SK-N-SH treated with all-trans-retinoic acid at 6 μM for 48 hours (cell line): Measurements from ENCODE around the gene NFIA.

ENCODE experiments used
- ATAC-seq: fragments of 200-7000 bp; cut with Tn5 transposase; 3 replicates; pipeline ENCODE4 v1.9.1; 2020; ENCODE audit warnings: mild to moderate bottlenecking, moderate library complexity
- ARNTL ChIP-seq: fragments of 450-650 bp; formaldehyde crosslinking; IDR thresholded peaks from 2 replicates; pipeline ENCODE4 v1.5.0; 2020; ENCODE audit warnings: low read depth, mild to moderate bottlenecking, moderate library complexity, borderline replicate concordance
- CSDC2 ChIP-seq: fragments of 250-450 bp; sonication (Bioruptor Pico); IDR thresholded peaks from 2 replicates; pipeline ENCODE4 v1.5.0; 2020; ENCODE audit warnings: mild to moderate bottlenecking, moderate library complexity
- ESRRG ChIP-seq: fragments of 250-450 bp; sonication (Bioruptor Pico); IDR thresholded peaks from 2 replicates; pipeline ENCODE4 v1.6.1; 2021; ENCODE audit warnings: mild to moderate bottlenecking
- GLIS3 ChIP-seq: fragments of 250-450 bp; sonication (Bioruptor Pico); IDR thresholded peaks from 2 replicates; pipeline ENCODE4 v1.5.0; 2020; ENCODE audit warnings: mild to moderate bottlenecking, moderate library complexity
- ISL1 ChIP-seq: fragments of 250-450 bp; sonication (Bioruptor Pico); IDR thresholded peaks from 2 replicates; pipeline ENCODE4 v2.1.2; 2022; ENCODE audit warnings: mild to moderate bottlenecking, moderate library complexity
- OSR1 ChIP-seq: fragments of 250-450 bp; sonication (Bioruptor Pico); IDR thresholded peaks from 2 replicates; pipeline ENCODE4 v1.8.0; 2022; ENCODE audit warnings: moderate library complexity, mild to moderate bottlenecking, inconsistent platforms
- PPARA ChIP-seq: fragments of 250-450 bp; sonication (Bioruptor Pico); IDR thresholded peaks from 2 replicates; pipeline ENCODE4 v1.5.0; 2020; ENCODE audit warnings: mild to moderate bottlenecking, borderline replicate concordance
- RARB ChIP-seq: fragments of 250-450 bp; sonication (Bioruptor Pico); IDR thresholded peaks from 2 replicates; pipeline ENCODE4 v1.8.0; 2021; ENCODE audit warnings: mild to moderate bottlenecking, moderate library complexity
- SNAI2 ChIP-seq: fragments of 250-450 bp; sonication (Bioruptor Pico); IDR thresholded peaks from 2 replicates; pipeline ENCODE4 v1.5.0; 2020; ENCODE audit warnings: mild to moderate bottlenecking, moderate library complexity
- TCF4 ChIP-seq: fragments of 250-450 bp; sonication (Bioruptor Pico); IDR thresholded peaks from 2 replicates; pipeline ENCODE4 v1.8.0; 2021; ENCODE audit warnings: mild to moderate bottlenecking, moderate library complexity, borderline replicate concordance
- TOX ChIP-seq: fragments of 250-450 bp; sonication (Bioruptor Pico); IDR thresholded peaks from 2 replicates; pipeline ENCODE4 v1.8.0; 2021; ENCODE audit warnings: mild to moderate bottlenecking, moderate library complexity, borderline replicate concordance
- ZC3H10 ChIP-seq: fragments of 250-450 bp; sonication (Bioruptor Pico); IDR thresholded peaks from 2 replicates; pipeline ENCODE4 v1.5.1; 2021; ENCODE audit warnings: mild to moderate bottlenecking, moderate library complexity
- ZFP3 ChIP-seq: fragments of 250-450 bp; sonication (Bioruptor Pico); IDR thresholded peaks from 2 replicates; pipeline ENCODE4 v1.5.0; 2020; ENCODE audit warnings: mild to moderate bottlenecking, moderate library complexity
- ZFP30 ChIP-seq: fragments of 450-650 bp; formaldehyde crosslinking; IDR thresholded peaks from 2 replicates; pipeline ENCODE4 v1.5.0; 2022; ENCODE audit warnings: mild to moderate bottlenecking, moderate library complexity
- ZNF565 ChIP-seq: fragments of 450-650 bp; formaldehyde crosslinking; conservative IDR thresholded peaks from 2 replicates; pipeline ENCODE4 v1.5.0; 2020; ENCODE audit warnings: low read depth, mild to moderate bottlenecking, moderate library complexity
- ZNF70 ChIP-seq: fragments of 450-650 bp; formaldehyde crosslinking; IDR thresholded peaks from 2 replicates; pipeline ENCODE4 v1.5.0; 2020; ENCODE audit warnings: mild to moderate bottlenecking, moderate library complexity
- ZNF8 ChIP-seq: fragments of 450-650 bp; formaldehyde crosslinking; IDR thresholded peaks from 2 replicates; pipeline ENCODE4 v1.5.0; 2020; ENCODE audit warnings: mild to moderate bottlenecking, moderate library complexity
- TF ChIP-seq, protein P1 (sequence below): fragments of 250-450 bp; sonication (Bioruptor Pico); IDR thresholded peaks from 2 replicates; pipeline ENCODE4 v1.5.1; 2021; ENCODE audit warnings: mild to moderate bottlenecking, moderate library complexity
- TF ChIP-seq, protein P2 (sequence below): fragments of 250-450 bp; sonication (Bioruptor Pico); IDR thresholded peaks from 2 replicates; pipeline ENCODE4 v1.5.1; 2020; ENCODE audit warnings: low read depth, mild to moderate bottlenecking, moderate library complexity
- TF ChIP-seq, protein P3 (sequence below): fragments of 250-450 bp; sonication (Bioruptor Pico); IDR thresholded peaks from 2 replicates; pipeline ENCODE4 v1.8.0; 2020; ENCODE audit warnings: mild to moderate bottlenecking, moderate library complexity, borderline replicate concordance
- TF ChIP-seq, protein P4 (sequence below): fragments of 250-450 bp; sonication (Bioruptor Pico); IDR thresholded peaks from 2 replicates; pipeline ENCODE4 v1.5.0; 2020; ENCODE audit warnings: mild to moderate bottlenecking, moderate library complexity

The NFIA gene

DNA sequence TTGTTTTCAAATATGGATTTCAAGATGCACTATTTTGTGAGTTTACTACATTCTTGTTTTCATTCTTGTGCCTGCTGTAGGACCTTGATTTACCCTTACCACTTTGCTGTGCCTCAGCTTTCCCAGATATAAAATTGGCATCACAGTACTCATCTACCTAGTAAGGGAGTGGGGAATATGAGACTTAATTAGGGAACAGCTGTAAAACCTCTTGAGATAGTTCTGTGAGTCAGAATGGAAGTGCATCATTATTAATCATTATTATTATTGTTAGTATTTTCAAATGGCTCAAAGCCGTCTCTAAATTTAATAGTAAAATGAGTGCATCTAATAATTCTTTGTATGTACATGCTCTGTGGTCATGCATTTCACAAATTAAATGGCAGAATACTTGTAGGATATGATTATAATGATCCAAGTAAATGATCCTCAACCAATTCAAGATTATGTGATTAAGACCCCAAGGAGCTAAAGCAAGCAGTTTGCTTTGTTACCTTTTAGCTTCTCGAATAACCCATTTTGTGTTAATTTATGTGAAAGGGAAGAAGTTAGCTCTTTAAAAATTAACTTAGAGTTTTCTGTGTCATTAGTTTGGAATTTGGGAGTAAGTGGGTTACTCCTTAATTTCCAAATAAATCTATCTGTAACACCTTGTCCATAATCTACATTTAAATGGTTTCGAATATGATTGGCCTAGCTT is 155.4 kb downstream of the NFIA start:
- ATAC-seq: no peak
- TF ChIP-seq ZNF565 (CRISPR knock-in tag) (no peak), PPARA (CRISPR knock-in tag) (no peak), RARB (CRISPR knock-in tag) (no peak), ZNF70 (CRISPR knock-in tag) (no peak), ZFP3 (CRISPR knock-in tag) (no peak), TCF4 (no peak), ISL1 (CRISPR knock-in tag) (no peak), ZC3H10 (no peak), ARNTL (CRISPR knock-in tag) (no peak), OSR1 (CRISPR knock-in tag) (no peak), ZFP30 (CRISPR knock-in tag) (no peak), TOX (CRISPR knock-in tag) (no peak), ESRRG (CRISPR knock-in tag) (no peak), GLIS3 (no peak)
- TF ChIP-seq, protein P1, sequence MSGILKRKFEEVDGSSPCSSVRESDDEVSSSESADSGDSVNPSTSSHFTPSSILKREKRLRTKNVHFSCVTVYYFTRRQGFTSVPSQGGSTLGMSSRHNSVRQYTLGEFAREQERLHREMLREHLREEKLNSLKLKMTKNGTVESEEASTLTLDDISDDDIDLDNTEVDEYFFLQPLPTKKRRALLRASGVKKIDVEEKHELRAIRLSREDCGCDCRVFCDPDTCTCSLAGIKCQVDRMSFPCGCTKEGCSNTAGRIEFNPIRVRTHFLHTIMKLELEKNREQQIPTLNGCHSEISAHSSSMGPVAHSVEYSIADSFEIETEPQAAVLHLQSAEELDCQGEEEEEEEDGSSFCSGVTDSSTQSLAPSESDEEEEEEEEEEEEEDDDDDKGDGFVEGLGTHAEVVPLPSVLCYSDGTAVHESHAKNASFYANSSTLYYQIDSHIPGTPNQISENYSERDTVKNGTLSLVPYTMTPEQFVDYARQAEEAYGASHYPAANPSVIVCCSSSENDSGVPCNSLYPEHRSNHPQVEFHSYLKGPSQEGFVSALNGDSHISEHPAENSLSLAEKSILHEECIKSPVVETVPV: no peak
- TF ChIP-seq, protein P2, sequence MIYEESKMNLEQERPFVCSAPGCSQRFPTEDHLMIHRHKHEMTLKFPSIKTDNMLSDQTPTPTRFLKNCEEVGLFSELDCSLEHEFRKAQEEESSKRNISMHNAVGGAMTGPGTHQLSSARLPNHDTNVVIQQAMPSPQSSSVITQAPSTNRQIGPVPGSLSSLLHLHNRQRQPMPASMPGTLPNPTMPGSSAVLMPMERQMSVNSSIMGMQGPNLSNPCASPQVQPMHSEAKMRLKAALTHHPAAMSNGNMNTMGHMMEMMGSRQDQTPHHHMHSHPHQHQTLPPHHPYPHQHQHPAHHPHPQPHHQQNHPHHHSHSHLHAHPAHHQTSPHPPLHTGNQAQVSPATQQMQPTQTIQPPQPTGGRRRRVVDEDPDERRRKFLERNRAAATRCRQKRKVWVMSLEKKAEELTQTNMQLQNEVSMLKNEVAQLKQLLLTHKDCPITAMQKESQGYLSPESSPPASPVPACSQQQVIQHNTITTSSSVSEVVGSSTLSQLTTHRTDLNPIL (CRISPR knock-in tag): no peak
- TF ChIP-seq, protein P3, sequence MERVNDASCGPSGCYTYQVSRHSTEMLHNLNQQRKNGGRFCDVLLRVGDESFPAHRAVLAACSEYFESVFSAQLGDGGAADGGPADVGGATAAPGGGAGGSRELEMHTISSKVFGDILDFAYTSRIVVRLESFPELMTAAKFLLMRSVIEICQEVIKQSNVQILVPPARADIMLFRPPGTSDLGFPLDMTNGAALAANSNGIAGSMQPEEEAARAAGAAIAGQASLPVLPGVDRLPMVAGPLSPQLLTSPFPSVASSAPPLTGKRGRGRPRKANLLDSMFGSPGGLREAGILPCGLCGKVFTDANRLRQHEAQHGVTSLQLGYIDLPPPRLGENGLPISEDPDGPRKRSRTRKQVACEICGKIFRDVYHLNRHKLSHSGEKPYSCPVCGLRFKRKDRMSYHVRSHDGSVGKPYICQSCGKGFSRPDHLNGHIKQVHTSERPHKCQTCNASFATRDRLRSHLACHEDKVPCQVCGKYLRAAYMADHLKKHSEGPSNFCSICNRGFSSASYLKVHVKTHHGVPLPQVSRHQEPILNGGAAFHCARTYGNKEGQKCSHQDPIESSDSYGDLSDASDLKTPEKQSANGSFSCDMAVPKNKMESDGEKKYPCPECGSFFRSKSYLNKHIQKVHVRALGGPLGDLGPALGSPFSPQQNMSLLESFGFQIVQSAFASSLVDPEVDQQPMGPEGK (CRISPR knock-in tag): no peak
- TF ChIP-seq, protein P4, sequence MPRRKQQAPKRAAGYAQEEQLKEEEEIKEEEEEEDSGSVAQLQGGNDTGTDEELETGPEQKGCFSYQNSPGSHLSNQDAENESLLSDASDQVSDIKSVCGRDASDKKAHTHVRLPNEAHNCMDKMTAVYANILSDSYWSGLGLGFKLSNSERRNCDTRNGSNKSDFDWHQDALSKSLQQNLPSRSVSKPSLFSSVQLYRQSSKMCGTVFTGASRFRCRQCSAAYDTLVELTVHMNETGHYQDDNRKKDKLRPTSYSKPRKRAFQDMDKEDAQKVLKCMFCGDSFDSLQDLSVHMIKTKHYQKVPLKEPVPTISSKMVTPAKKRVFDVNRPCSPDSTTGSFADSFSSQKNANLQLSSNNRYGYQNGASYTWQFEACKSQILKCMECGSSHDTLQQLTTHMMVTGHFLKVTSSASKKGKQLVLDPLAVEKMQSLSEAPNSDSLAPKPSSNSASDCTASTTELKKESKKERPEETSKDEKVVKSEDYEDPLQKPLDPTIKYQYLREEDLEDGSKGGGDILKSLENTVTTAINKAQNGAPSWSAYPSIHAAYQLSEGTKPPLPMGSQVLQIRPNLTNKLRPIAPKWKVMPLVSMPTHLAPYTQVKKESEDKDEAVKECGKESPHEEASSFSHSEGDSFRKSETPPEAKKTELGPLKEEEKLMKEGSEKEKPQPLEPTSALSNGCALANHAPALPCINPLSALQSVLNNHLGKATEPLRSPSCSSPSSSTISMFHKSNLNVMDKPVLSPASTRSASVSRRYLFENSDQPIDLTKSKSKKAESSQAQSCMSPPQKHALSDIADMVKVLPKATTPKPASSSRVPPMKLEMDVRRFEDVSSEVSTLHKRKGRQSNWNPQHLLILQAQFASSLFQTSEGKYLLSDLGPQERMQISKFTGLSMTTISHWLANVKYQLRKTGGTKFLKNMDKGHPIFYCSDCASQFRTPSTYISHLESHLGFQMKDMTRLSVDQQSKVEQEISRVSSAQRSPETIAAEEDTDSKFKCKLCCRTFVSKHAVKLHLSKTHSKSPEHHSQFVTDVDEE (CRISPR knock-in tag): no peak

DNA sequence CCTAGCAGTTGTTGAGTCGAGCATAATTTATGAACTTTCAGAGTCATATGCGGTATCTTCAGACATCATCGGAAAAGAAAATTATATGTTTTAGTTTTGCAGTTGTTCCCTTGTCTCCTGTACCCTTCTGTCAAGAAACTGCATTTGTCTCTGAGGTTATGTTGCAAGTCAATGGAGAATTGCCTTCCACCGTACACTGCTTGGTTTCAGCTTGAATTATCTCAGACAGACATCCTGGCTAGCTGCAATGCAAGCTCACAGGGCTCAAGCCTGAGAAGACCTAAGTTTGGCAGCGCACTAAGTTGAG is 156.0 kb downstream of the NFIA start:
- no peak for ATAC-seq
- TF ChIP-seq, protein P3 (CRISPR knock-in tag): no peak
- no peak for TF ChIP-seq TCF4
- no peak for TF ChIP-seq TOX (CRISPR knock-in tag)
- TF ChIP-seq CSDC2 (CRISPR knock-in tag): no peak
- TF ChIP-seq, protein P2 (CRISPR knock-in tag): no peak
- TF ChIP-seq GLIS3: no peak
- no peak for TF ChIP-seq PPARA (CRISPR knock-in tag)
- no peak for TF ChIP-seq ZFP3 (CRISPR knock-in tag)
- no peak for TF ChIP-seq SNAI2 (CRISPR knock-in tag)
- TF ChIP-seq RARB (CRISPR knock-in tag): no peak
- TF ChIP-seq ESRRG (CRISPR knock-in tag): no peak
- no peak for TF ChIP-seq OSR1 (CRISPR knock-in tag)
- TF ChIP-seq ZNF565 (CRISPR knock-in tag): no peak
- TF ChIP-seq, protein P1: no peak
- TF ChIP-seq ZFP30 (CRISPR knock-in tag): no peak
- no peak for TF ChIP-seq ARNTL (CRISPR knock-in tag)
- no peak for TF ChIP-seq ZNF8
- TF ChIP-seq, protein P4 (CRISPR knock-in tag): no peak
